T-helper 2 cell (primary cell): ENCODE results near the gene DEK.
"Not testable (repeated sequence)": the region's sequence is repeated elsewhere in the genome, so short reads cannot be mapped to it uniquely, and the experiment has no call there.

Experiments
- DNase-seq, 5 experiments: peaks; one replicate each; pipeline versions ENCODE4 v3.0.0 to v3.0.0-alpha.2; 2012 to 2022

Gene DEK

DNA sequence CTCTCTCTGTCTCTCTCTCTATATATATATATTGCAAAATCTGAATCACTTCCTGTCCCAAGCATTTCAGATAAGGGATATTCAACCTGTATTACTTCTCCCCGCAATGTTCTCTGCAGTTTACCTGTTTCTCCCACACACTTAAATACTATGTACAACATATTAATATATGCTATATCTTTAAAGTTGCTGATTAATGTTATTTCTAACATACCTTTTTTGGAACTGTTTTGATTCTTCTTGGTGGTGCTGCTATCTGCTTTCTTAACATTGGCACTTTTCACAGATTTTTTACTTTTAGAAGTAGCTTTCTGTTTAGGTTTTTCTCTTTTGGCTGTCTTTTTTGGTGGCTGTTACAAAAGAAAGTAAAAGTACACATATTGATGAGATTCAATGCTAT lies 27.2 kb downstream of the DEK start:
- no peak for DNase-seq

DNA sequence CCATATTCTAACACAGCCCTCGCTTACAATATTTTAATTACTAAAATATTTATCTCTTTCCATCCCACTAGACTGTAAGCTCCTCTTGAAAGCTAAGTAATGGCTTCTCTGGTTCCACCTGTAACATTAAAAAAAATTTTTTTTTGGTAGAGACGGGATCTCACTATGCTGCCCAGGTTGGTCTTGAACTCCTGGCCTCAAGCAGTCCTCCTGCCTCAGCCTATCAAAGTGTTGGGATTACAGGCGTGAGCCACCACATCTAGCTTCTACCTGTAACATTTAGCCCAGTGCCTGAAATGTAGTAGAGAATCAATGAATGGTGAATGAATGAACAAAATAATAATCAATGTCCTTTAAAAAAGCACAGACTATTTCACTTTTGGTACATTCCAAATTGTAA lies 28.8 kb downstream of the DEK start:
- DNase-seq = no peak

GRCh38 chr6:18234564-18234963 lies 29.8 kb downstream of the DEK start:
- no peak for DNase-seq

DNA sequence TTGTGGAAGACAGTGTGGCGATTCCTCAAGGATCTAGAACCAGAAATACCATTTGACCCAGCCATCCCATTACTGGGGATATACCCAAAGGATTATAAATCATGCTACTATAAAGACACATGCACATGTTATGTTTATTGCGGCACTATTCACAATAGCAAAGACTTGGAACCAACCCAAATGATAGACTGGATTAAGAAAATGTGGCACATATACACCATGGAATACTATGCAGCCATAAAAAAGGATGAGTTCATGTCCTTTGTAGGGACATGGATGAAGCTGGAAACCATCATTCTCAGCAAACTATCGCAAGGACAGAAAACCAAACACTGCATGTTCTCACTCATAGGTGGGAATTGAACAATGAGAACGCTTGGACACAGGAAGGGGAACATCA lies 30.6 kb downstream of the DEK start:
- not testable (repeated sequence) for DNase-seq

- not testable (repeated sequence) for DNase-seq
Observed at GRCh38 chr6:18231856-18232255, 32.5 kb downstream of the DEK start.

DNA sequence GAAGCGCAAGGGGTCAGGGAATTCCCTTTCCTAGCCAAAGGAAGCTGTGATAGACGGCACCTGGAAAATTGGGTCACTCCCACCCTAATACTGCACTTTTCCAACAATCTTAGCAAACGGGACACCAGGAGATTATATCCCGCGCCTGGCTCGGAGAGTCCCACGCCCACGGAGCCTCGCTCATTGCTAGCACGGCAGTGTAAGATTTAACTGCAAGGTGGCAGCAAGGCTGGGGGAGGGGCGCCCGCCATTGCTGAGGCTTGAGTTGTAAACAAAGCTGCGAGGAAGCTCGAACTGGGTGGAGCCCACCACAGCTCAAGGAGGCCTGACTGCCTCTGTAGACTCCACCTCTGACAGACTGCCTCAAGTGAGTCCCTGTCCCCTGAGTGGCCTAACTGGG lies 35.7 kb downstream of the DEK start:
- DNase-seq = not testable (repeated sequence)

- DNase-seq = not testable (repeated sequence)
Observed at GRCh38 chr6:18227166-18227565, 37.2 kb downstream of the DEK start.

GRCh38 chr6:18226451-18227105 lies 37.8 kb downstream of the DEK start:
- DNase-seq = not testable (repeated sequence)

GRCh38 chr6:18221288-18221615 lies 43.1 kb downstream of the DEK start:
- no peak for DNase-seq

GRCh38 chr6:18219591-18219990 lies 44.7 kb downstream of the DEK start:
- no peak for DNase-seq

DNA sequence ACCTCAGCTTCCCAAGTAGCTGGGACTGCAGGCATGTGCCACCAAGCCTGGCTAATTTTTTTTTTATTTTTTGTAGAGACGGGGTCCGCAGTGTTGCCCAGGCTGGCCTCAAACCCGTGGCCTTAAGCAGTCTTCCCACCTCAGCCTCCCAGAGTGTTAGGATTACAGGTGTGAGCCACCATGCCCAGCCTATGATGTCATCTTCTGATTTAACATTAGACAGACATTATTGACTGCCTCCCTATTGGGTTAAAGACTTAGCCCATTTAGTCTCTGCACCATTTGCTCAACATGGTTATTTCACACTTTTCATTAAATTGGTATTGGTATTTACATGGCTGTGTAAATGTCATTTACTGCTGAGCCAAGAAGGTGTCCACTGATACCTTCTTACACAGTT lies 46.1 kb downstream of the DEK start:
- no peak for DNase-seq

- DNase-seq = no peak
Observed at GRCh38 chr6:18216411-18216810, 47.9 kb downstream of the DEK start.

DNA sequence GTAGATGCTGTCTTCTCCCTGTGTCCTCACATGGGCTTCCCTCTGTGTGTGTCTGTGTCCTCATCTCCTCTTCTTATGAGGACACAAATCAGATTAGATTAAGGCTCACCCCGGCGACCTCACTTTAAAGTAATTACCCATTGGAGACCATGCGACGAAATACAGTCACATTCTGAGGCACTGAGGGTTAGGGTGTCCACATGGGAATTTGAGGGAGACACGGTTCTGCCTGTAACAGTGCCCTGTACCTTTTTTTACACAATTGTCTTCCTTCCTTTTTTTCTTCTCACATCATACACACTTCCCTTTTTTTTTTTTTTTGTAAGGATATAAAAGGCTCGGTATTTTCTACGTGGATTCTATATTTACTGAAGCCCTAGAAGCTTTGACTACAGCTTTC lies 48.9 kb downstream of the DEK start:
- DNase-seq = no peak

GRCh38 chr6:18214003-18214402 lies 50.3 kb downstream of the DEK start:
- peak in 1 of 5 experiments; percentile 57 for DNase-seq

DNA sequence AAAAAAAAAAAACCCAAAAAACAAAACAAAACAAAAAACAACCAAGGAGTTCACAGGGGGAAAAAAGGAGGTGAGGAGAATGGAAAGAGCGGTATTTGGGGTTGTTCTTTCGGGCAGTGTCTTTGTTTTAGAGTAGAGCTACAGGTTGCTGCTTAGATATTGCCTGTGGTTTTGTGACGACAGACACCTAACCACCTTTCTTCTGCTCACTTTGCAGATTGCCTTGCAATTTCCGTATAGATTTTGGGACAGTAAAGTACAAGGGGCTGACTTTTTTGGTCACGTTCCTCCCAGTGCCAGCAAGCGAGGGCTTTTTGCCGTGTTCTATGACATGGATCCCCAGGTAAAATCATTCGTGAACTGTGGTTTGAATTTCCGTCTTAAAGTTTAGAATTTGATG lies 50.9 kb downstream of the DEK start:
- peak in 2 of 5 experiments; percentile 17 to 83 for DNase-seq

DNA sequence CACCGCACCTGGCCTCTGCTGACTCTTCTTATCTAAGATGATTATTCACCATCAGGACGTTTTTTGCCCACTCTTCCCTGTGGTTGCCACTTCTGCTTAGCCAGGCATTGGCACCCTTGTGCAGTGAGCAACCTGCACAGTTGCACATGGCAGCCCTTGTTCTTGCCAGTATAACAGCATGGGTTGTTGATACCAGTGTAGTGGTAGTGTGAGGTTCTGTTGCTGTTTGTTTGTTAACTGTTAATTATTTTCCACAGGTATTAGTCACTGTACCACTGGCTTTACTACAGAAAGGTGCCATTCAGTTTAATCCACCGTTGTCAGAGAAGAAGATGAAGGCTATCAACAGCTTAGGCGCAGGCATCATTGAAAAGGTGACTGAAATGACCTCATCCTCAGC lies 52.1 kb downstream of the DEK start:
- DNase-seq = no peak

DNA sequence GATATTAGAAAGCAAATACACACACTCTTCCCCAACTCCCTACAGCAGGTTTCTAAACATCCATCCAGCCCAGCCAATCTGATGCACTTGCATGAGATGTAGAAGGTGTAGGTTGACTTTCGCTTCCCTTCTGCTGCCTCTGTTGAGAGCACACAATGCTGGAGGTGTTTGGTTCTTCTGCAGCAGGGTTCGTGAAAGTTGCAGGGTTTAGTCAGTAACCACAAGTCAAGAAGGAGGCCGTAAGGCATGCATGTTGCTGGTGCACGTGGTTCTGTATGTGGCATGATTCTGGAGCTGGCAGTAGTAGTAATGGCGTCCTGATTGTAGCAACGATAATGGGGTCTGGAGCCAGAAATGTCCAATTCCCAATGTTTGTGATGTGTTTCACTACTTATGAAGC lies 53.0 kb downstream of the DEK start:
- DNase-seq = peak in 2 of 5 experiments; percentile 5 to 94

- DNase-seq = no peak
Observed at GRCh38 chr6:18210707-18211106, 53.6 kb downstream of the DEK start.

DNA sequence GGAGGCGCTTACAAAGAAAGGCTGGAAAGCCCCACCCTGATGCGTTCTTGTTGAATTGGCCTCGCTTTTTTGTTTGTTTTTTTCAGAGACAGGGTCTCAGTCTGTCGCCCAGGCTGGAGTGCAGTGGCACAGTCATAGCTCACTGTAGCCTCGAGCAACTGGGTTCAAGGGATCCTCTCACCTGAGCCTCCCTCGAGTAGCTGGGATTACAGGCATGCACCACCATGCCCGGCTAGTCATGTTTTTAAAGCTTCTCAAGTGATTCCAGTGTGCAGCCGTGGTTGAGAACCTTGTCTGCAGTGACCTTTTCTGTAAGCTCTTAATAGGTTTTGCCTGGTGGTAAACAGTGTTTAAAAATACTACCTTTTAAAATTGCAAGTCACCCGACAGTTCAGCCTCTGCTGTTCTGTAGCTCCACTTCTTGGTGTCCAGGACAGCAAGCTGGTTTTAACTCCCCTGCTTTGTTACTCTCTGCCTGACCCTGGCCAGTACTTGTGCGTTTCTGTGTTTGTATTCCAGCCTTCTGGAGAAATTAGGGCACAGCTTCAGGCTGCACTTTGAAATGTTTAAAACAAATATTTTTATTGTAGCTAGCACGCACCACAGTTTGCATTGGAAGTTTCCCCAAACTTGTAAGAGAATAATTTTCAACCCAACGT lies 54.7 kb downstream of the DEK start:
- DNase-seq = no peak

DNA sequence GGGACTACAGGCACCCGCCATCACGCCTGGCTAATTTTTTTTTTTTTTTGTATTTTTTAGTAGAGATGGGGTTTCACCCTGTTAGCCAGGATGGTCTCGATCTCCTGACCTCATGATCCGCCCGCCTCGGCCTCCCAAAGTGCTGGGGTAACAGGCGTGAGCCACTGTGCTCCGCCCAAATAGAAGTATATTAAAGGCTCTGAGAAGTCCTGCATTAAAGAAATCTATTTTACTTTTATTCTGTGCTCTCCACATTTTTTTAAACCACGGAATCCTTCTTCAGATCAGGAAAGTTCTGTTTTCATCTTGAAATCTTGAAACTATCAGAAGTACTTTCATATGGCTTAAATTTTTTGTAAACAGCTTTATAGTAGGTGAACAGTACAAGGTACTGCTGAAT lies 55.6 kb downstream of the DEK start:
- DNase-seq = not testable (repeated sequence)

GRCh38 chr6:18207949-18208348 lies 56.4 kb downstream of the DEK start:
- no peak for DNase-seq

DNA sequence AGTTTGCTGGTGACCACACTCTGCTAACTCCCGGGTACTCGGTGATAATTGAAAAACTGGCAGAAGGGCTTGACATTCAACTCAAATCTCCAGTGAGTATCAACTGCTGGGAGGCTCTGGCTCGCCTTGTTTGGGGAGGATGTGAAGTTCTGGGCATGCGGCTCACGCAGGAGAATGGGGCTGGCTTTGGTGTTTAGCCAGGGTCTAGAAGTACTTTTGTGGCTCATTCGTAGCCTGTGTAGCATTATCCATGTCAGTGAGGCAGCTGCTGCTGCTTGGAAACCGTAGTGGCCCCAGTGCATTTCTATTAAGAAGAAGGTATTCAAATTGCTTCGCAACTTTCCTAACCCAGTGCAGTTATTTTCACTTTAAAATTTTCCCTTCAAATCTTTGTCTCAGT lies 56.9 kb downstream of the DEK start:
- DNase-seq = no peak

- no peak for DNase-seq
Observed at GRCh38 chr6:18206591-18206990, 57.7 kb downstream of the DEK start.

DNA sequence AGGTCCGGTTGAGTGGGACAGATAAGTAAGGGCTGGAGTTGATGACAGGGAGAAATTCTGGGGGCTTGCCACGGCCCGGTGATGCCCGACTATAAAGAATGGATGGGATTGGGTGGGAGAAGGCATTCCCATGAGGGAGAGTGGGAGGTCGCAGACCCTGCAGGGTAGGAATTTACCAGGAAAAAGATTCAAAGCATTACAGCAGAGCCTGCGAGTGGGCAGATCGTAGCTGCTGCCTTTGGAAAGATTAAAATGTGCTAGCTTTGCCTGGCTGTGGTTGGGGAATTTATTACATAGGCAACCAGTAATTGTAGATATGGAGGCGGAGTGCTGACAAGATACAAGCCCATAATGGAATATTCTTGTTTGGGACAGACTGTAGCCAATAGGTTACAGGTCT lies 59.6 kb downstream of the DEK start:
- DNase-seq = no peak

DNA sequence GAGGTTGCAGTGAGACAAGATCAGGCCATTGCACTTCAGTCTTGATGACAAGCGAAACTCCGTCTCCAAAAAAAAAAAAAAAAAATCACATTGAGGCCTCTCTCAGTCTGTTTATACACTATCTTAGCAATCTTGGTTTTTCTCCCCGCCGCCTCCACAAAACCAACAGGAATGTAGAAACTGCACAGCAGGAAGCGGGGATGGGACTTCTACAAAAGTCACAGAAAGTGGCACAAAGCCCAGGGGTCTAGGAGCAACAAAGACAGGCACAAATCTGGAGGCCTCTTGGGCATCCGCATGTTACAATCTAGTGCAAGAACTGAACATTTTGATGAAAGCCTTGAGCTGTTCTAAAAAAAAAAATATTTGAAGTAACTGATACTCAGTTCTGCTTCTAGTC lies 60.5 kb downstream of the DEK start:
- no peak for DNase-seq
